GM12801 (cell line): ENCODE data around the gene CTAGE9.

Experiments
- TF ChIP-seq, protein P1 (sequence below): IDR thresholded peaks from one replicate; pipeline ENCODE4 v1.5.1; 2011; ENCODE audit warnings: control low read depth; ENCODE audit not compliant: insufficient read length; ENCODE audit errors: extremely low read depth

Gene CTAGE9

GRCh38 chr6:131680868-131681267 lies 29.9 kb downstream of the CTAGE9 start:
- TF ChIP-seq, protein P1, sequence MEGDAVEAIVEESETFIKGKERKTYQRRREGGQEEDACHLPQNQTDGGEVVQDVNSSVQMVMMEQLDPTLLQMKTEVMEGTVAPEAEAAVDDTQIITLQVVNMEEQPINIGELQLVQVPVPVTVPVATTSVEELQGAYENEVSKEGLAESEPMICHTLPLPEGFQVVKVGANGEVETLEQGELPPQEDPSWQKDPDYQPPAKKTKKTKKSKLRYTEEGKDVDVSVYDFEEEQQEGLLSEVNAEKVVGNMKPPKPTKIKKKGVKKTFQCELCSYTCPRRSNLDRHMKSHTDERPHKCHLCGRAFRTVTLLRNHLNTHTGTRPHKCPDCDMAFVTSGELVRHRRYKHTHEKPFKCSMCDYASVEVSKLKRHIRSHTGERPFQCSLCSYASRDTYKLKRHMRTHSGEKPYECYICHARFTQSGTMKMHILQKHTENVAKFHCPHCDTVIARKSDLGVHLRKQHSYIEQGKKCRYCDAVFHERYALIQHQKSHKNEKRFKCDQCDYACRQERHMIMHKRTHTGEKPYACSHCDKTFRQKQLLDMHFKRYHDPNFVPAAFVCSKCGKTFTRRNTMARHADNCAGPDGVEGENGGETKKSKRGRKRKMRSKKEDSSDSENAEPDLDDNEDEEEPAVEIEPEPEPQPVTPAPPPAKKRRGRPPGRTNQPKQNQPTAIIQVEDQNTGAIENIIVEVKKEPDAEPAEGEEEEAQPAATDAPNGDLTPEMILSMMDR, result no peak

GRCh38 chr6:131678442-131678841 lies 32.4 kb downstream of the CTAGE9 start:
- TF ChIP-seq, protein P1, result no peak

GRCh38 chr6:131673184-131673583 lies 37.6 kb downstream of the CTAGE9 start:
- TF ChIP-seq, protein P1, result no peak

DNA sequence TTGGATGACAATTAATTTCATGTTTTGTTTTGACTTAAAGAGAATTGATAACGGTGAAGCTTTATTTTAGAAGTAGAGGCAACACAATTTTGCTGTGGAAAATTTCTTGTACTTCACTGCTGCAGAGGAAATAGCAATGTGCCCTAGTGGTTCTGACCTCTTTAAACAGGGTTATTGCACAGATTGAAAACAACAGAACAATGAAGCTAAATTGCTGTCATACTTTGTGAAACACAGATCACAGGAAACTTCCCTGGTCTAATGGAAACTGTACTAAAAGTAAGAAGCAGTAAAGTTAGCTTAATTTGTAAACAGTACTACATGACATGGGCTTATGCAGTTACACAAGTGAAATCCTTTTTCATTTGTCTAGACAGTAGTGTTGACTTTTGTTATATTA lies 40.9 kb downstream of the CTAGE9 start:
- TF ChIP-seq, protein P1, result no peak

- TF ChIP-seq, protein P1, result no peak
These were observed 47.1 kb downstream of the CTAGE9 start for GRCh38 chr6:131663578-131664165.

DNA sequence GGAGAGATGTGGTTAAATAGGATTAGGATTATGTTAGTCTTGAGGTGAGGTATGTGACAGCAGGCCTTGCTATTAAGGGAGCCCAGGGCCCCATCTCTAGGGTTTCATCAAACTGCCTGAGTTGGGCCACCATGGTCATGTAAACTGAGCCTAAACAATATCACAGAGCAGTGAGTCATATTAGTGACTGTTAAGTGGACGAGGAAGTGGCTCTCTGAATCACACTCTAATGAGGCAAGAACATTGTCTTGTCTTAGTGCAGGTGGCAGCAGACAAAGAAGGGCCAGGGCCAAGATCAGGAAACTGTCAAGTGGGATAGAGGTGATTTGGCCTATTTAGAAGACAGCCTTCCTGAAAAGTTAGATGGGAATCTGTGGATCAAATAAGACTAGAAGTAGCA lies 50.6 kb downstream of the CTAGE9 start:
- TF ChIP-seq, protein P1, result no peak
